Measurements from ENCODE around the gene NR6A1.
A peak's percentile ranks its signal among the peaks of the same experiment; 100 is the strongest.

Gene NR6A1

DNA sequence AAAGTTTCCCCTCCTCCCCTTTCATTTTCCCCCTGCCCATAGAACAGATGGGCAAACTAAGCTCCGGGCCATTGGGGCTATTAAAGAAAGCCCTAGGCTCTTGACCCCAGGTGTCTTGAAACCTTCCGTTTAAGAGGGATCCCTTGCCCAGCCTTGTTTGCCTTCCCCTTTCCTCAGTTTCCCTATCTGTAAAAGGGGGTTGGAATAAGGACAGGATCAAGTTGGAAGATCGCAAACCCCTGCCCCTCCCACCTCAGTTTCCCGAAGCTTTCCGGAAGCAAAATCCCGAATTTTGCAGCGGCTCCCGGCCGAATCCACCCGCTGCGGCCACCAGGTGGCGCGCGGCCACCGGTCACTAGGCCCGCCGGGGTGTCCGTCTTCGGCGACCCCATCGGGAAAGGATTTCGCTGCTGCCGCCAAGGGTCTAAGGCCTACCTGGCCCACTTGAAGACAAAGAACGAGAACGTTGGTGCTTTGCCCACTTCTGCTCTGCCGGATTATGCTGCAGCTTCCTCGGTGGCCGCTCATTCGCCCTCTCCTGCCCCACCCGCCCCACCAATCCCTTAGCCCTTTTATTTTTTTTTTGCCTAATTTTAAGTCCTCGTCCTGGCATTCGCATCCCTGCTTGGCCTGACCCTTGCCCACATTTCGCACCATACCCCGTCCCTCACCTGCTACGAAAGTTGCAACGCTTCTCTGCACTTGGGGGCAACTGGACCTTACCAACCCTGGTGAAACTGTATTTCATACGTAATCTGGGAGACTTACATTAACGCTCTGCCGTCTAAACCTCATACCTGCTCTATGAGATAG, 962 bp upstream of the NR6A1 start:
- no peaks in the 10 kb centered on the region for H3K36me3 ChIP-seq (replicated peaks)
- H3K27ac ChIP-seq: no peak overlapping the region
- peak overlapping the region; percentile 48 for H3K4me3 ChIP-seq (ENCODE audit: low read depth, low read length)
- peaks cover 20% of the 10 kb centered on the region for H3K27me3 ChIP-seq (replicated peaks)
- DNase-seq: peak; percentile 36
- TF ChIP-seq, protein P1, sequence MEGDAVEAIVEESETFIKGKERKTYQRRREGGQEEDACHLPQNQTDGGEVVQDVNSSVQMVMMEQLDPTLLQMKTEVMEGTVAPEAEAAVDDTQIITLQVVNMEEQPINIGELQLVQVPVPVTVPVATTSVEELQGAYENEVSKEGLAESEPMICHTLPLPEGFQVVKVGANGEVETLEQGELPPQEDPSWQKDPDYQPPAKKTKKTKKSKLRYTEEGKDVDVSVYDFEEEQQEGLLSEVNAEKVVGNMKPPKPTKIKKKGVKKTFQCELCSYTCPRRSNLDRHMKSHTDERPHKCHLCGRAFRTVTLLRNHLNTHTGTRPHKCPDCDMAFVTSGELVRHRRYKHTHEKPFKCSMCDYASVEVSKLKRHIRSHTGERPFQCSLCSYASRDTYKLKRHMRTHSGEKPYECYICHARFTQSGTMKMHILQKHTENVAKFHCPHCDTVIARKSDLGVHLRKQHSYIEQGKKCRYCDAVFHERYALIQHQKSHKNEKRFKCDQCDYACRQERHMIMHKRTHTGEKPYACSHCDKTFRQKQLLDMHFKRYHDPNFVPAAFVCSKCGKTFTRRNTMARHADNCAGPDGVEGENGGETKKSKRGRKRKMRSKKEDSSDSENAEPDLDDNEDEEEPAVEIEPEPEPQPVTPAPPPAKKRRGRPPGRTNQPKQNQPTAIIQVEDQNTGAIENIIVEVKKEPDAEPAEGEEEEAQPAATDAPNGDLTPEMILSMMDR (IDR thresholded peaks at IDR 0.05; ENCODE audit: low read depth, low read length, missing control alignments): peak; percentile 90
- in situ Hi-C loops (cut with HindIII; ENCODE audit: low pct_ligation_motif_present, low sequenced_read_pairs): no loop called here

DNA sequence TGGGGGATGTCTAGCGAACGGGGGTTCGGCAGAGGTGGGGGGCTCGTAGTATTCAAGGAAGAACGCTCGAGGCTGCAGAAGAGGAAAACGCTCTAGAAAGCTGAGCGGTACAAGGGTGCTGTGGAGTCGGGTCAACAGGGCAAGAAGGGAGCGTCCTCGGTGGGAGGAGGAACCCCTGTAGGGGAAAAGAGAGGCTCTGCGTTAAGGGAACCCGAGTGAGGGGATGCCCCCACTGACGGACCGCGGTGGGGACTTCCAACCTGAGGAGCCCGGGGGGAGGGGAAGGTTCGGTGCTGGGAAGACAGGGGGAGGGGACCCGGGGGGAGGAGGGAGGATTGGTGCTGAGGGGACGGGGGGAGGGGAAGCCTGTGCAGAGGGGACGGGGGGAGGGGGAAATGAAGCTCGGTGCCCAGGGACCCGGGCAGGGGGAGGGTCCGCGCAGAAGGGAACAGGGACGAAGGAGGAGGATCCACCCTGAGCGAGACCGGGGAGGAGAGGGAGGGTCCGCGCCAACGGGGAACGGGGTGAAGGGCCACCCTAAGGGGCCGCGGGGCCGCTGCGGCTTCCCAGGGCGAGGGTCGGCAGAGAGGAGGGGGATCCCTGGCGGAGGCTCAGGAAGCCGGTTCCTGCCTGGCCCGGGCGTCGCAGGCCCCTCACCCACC, 621 bp downstream of the NR6A1 start:
- H3K4me3 ChIP-seq (ENCODE audit: low read depth, low read length): peak overlapping the region; percentile 64
- no peak overlapping the region for H3K27ac ChIP-seq
- H3K36me3 ChIP-seq (replicated peaks): no peaks in the 10 kb centered on the region
- peaks cover 23% of the 10 kb centered on the region for H3K27me3 ChIP-seq (replicated peaks)
- in situ Hi-C loops (cut with HindIII; ENCODE audit: low pct_ligation_motif_present, low sequenced_read_pairs): no loop called here
- TF ChIP-seq, protein P1 (IDR thresholded peaks at IDR 0.05; ENCODE audit: low read depth, low read length, missing control alignments): no peak
- no peak for DNase-seq

DNA sequence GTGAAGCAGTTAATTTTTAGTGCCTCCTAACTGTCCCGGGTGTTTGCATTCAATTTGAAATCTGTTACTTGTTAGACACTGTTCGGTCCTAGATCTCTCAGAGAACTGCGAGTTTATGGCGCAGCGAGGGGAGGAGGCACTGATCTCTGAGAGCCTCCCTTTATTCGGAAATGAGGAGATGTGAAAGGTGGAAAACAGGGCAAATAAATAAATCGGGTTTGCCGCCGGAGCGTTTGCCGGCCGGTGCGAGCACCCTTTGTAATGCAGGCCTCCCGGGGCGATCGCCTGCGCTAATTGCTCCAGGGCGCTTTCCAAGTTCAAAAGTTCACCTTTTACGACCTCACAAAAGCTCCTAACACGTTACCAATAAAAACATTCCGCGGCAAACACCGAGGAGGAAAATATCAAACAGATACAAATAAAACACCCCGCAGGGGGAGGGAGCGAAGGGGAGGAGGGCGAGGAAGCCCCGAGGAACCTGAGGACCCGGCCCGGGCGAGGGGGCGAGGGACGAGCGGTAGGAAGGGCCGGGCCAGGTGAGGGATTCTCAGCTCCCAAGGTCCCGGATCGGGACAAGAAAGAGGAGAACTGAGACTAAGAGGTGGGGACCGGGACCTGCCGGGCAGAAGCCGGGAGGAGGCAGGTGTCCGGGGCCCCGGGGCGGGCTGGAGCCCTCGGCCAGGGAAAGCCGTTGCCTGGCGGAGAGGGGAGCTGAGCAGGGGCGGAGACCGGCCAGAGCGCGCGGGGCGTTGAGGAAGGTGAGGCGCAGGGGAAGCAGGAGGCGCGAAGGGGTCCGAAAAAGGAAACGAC, 1.4 kb downstream of the NR6A1 start:
- in situ Hi-C loops (cut with HindIII; ENCODE audit: low pct_ligation_motif_present, low sequenced_read_pairs): no loop called here
- TF ChIP-seq, protein P1 (IDR thresholded peaks at IDR 0.05; ENCODE audit: low read depth, low read length, missing control alignments): no peak
- Histone ChIP-seq H3K27ac (no peak overlapping the region), H3K27me3 (replicated peaks) (peaks cover 23% of the 10 kb centered on the region), H3K36me3 (replicated peaks) (no peaks in the 10 kb centered on the region), H3K4me3 (ENCODE audit: low read depth, low read length) (peak overlapping the region; percentile 41)
- no peak for DNase-seq

DNA sequence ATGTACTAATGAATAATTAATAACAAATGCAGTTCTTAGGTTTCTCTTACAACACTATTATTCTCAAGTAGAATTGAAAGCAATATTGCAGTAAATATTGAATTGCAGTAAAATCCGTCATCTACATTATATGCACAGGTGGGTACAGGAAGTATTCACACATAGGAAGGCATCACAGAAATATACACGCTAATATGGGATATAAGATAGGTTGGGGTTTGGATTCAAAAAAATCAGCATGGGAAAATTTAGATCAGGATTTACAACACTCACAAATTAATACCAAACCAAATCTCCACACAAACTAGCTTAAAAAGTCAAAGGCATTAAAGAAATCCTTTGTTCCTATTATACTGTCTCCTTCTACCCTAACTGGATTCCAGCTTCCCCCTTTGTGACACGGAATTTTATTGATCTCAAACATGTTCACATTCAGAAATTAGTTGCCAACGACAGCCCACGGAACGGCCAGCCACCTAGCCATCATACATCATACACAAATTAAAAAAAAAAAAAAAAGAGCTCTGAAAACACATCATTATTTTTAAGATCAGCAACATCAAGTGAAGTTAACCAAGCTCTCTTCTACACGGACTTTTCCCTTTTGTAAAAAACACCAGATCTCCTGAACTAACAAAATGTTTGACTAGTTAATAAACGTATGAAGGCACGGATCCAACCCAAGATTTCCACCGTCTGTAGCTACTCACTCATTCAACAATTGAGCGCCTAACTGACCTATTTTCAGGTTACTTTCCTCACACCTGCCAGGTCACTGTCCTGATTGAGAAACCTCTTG, 2.2 kb downstream of the NR6A1 start:
- no peaks in the 10 kb centered on the region for H3K36me3 ChIP-seq (replicated peaks)
- DNase-seq: no peak
- no peak overlapping the region for H3K27ac ChIP-seq
- H3K4me3 ChIP-seq (ENCODE audit: low read depth, low read length): no peak overlapping the region
- in situ Hi-C loops (cut with HindIII; ENCODE audit: low pct_ligation_motif_present, low sequenced_read_pairs): no loop called here
- H3K27me3 ChIP-seq (replicated peaks): peaks cover 23% of the 10 kb centered on the region
- TF ChIP-seq, protein P1 (IDR thresholded peaks at IDR 0.05; ENCODE audit: low read depth, low read length, missing control alignments): no peak

DNA sequence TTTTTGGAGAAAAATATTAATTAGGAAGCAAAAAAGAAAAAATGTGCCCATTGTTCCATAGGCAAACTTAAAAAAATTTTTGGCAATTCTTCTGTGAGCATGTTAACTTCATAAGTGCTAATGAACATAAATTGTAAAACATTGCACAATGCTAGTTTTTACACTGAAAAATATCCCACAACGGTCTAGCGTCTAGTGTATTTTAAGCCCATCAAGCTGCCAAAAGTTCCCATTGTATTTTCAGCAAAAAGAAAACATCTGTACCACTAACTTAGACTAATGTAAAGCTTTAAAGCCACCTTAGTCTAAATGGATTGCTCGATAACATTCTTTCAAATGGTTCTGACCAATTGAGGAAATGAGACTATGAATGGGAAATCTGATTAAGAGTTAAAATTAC, 2.8 kb downstream of the NR6A1 start:
- Histone ChIP-seq H3K27me3 (replicated peaks) (peaks cover 23% of the 10 kb centered on the region), H3K27ac (no peak overlapping the region), H3K36me3 (replicated peaks) (no peaks in the 10 kb centered on the region), H3K4me3 (ENCODE audit: low read depth, low read length) (no peak overlapping the region)
- DNase-seq: no peak
- in situ Hi-C loops (cut with HindIII; ENCODE audit: low pct_ligation_motif_present, low sequenced_read_pairs): no loop called here
- TF ChIP-seq, protein P1 (IDR thresholded peaks at IDR 0.05; ENCODE audit: low read depth, low read length, missing control alignments): no peak
